Measurements from ENCODE around the gene NRSN2.

- TF ChIP-seq CTCF (conservative IDR thresholded peaks at IDR 0.05; ENCODE audit: low read length), result no peak
- TF ChIP-seq EZH2phosphoT487 (IDR thresholded peaks at IDR 0.05; ENCODE audit: borderline replicate concordance), result no peak
Observed at GRCh38 chr20:397432-398237, 50.7 kb downstream of the NRSN2 start.

Measured in Loucy (cell line).